GM12878 (cell line): ENCODE results near the gene MIR17HG. TPM values are rescaled to one million over a fixed set of nuclear protein-coding genes. Genes with fewer than 3 reads are reported as not detected.

Experiments used
- ATAC-seq: fragments of 200-7000 bp; cut with Tn5 transposase; 3 replicates; pipeline ENCODE4 v1.9.1; 2020; ENCODE audit warnings: mild to moderate bottlenecking, moderate library complexity
- BruUV-seq: library from RNA; stranded (reverse); fragments of 400-500 nt; replicated peaks from 2 replicates; lab custom pipeline; 2021; lab: Mats Ljungman, UMichigan
- CTCF ChIA-PET: fragments of 300-600 bp; sonication (Branson Sonifier 250); formaldehyde crosslinking; extraction: SDS; loops from one replicate; lab custom pipeline; 2021; ENCODE audit warnings: inconsistent platforms; lab: Yijun Ruan, JAX
- POLR2A ChIA-PET: fragments of 350-600 bp; formaldehyde crosslinking; extraction: SDS; loops from one replicate; lab custom pipeline; 2021; ENCODE audit warnings: inconsistent platforms; lab: Charles Lee
- RAD21 ChIA-PET: fragments of 300-600 bp; sonication (Branson Sonifier 250); formaldehyde crosslinking; loops from one replicate; lab custom pipeline; 2023; ENCODE audit warnings: antibody characterized with exemption; ENCODE audit not compliant: unreplicated experiment; lab: Charles Lee
- SMC1A ChIA-PET: fragments of 300-600 bp; sonication (Branson Sonifier 250); formaldehyde crosslinking; loops from one replicate; lab custom pipeline; 2023; ENCODE audit not compliant: unreplicated experiment, uncharacterized antibody; lab: Charles Lee
- DNase-seq: peaks from one replicate; pipeline ENCODE4 v3.0.0-alpha.2; 2011; ENCODE audit warnings: low read depth, low spot score
- FAIRE-seq: peaks from 3 replicates; lab custom pipeline; 2011; peaks lifted over from hg19 to GRCh38; lab: Jason Lieb, UNC
- H2AFZ ChIP-seq: 2 replicates; pipeline ENCODE4 v1.6.0; 2011; ENCODE audit warnings: low read depth, low read length, control low read depth; ENCODE audit not compliant: control insufficient read depth
- H3K27ac ChIP-seq: 2 replicates; pipeline ENCODE4 v1.5.1; 2011; ENCODE audit warnings: control low read depth; ENCODE audit not compliant: control insufficient read depth, insufficient read depth
- H3K27me3 ChIP-seq, 2 experiments: replicated peaks in 1 of 2; 2 replicates each; pipeline versions ENCODE4 v1.6.0 to v1.6.1; 2011; ENCODE audit warnings: low read length in 1 of 2; ENCODE audit not compliant: control insufficient read depth in 2 of 2, insufficient read depth in 2 of 2
- H3K36me3 ChIP-seq, 2 experiments: 2 replicates each; pipeline ENCODE4 v1.5.1; 2011; ENCODE audit warnings: low read length in 1 of 2; ENCODE audit not compliant: control insufficient read depth in 2 of 2, insufficient read depth in 2 of 2
- H3K4me1 ChIP-seq: 2 replicates; pipeline ENCODE4 v1.6.1; 2011; ENCODE audit warnings: mild to moderate bottlenecking, low read length, moderate library complexity, mixed read lengths; ENCODE audit not compliant: control insufficient read depth, insufficient read depth
- H3K4me2 ChIP-seq: 2 replicates; pipeline ENCODE4 v1.6.0; 2011; ENCODE audit warnings: control low read depth; ENCODE audit not compliant: control insufficient read depth, insufficient read depth
- H3K4me3 ChIP-seq: fragments of 200-600 bp; sonication (generic); 2 replicates; pipeline ENCODE4 v1.5.1; 2016
- H3K79me2 ChIP-seq: 2 replicates; pipeline ENCODE4 v1.6.0; 2011; ENCODE audit warnings: low read length; ENCODE audit not compliant: control insufficient read depth, insufficient read depth
- H3K9ac ChIP-seq: 2 replicates; pipeline ENCODE4 v1.8.0; 2011; ENCODE audit warnings: low read length, control low read depth, mixed read lengths; ENCODE audit not compliant: control insufficient read depth, insufficient read depth
- H3K9me3 ChIP-seq: replicated peaks from 3 replicates; pipeline ENCODE4 v1.5.1; 2011; ENCODE audit warnings: mild to moderate bottlenecking, low read length; ENCODE audit not compliant: control insufficient read depth, insufficient read depth
- H4K20me1 ChIP-seq: 2 replicates; pipeline ENCODE4 v1.6.0; 2011; ENCODE audit not compliant: control insufficient read depth, insufficient read depth
- CHD1 ChIP-seq: IDR thresholded peaks from 2 replicates; pipeline ENCODE4 v1.6.1; 2012; ENCODE audit warnings: low read depth, low read length, improper control_type of control experiment
- CREB1 ChIP-seq: IDR thresholded peaks from 2 replicates; pipeline ENCODE4 v1.6.1; 2012; ENCODE audit warnings: low read depth, mild to moderate bottlenecking, inconsistent platforms
- EGR1 ChIP-seq, 2 experiments: IDR thresholded peaks; 1 replicate in 1 of 2; 2 replicates in 1 of 2; pipeline ENCODE4 v1.6.1; 2011 to 2012; ENCODE audit warnings: low read depth in 2 of 2, low read length in 2 of 2, borderline replicate concordance in 1 of 2, mild to moderate bottlenecking in 1 of 2, moderate library complexity in 1 of 2
- MTA3 ChIP-seq: IDR thresholded peaks from 2 replicates; pipeline ENCODE4 v1.6.1; 2012; ENCODE audit warnings: low read length, inconsistent platforms, borderline replicate concordance
- PAX8 ChIP-seq: fragments of 450-650 bp; IDR thresholded peaks from 2 replicates; pipeline ENCODE4 v1.6.1; 2017; ENCODE audit warnings: mild to moderate bottlenecking, moderate library complexity
- RAD21 ChIP-seq: IDR thresholded peaks from 2 replicates; pipeline ENCODE4 v1.6.1; 2011; ENCODE audit warnings: mild to moderate bottlenecking, low read depth, low read length, moderate library complexity; ENCODE audit not compliant: insufficient read depth
- RUNX3 ChIP-seq: IDR thresholded peaks from 2 replicates; pipeline ENCODE4 v1.6.1; 2012; ENCODE audit warnings: low read length, inconsistent platforms
- SMAD5 ChIP-seq: IDR thresholded peaks from 2 replicates; pipeline ENCODE4 v1.6.1; 2016; ENCODE audit warnings: antibody characterized with exemption, low read depth
- STAT3 ChIP-seq: IDR thresholded peaks from 2 replicates; pipeline ENCODE4 v1.6.1; 2011; ENCODE audit warnings: low read depth, low read length, improper control_type of control experiment
- TCF7 ChIP-seq: IDR thresholded peaks from 2 replicates; pipeline ENCODE4 v1.6.1; 2014; ENCODE audit warnings: antibody characterized with exemption, borderline replicate concordance
- YY1 ChIP-seq: IDR thresholded peaks from 2 replicates; pipeline ENCODE4 v1.6.1; 2011; ENCODE audit warnings: low read depth, mild to moderate bottlenecking, low read length
- WGBS: methylation state at CpG from one replicate; pipeline ENCODE4 v1.1.6; 2016; ENCODE audit warnings: low lambda C conversion rate; ENCODE audit not compliant: insufficient replicate concordance, insufficient coverage; ENCODE audit errors: missing lambda C conversion rate; 5-methylcytosine and 5-hydroxymethylcytosine counted together
- in situ Hi-C: fragments of 300-500 bp; cut with MboI; formaldehyde crosslinking; loops from 9 replicates; pipeline ENCODE4 v1.14.3; 2018; ENCODE audit warnings: mixed read lengths
- intact Hi-C: fragments of 100-400 bp; cut with micrococcal nuclease; formaldehyde crosslinking; loops from one replicate; pipeline ENCODE4 v1.14.2; 2022; ENCODE audit not compliant: unreplicated experiment
- polyA plus RNA-seq, 11 experiments: library from polyadenylated mRNA; depleted of rRNA in 4 of 11; unstranded in 6 of 11; stranded (reverse) in 5 of 11; fragments of >200 nt; fragmentation: Nextera tagmentation in 4 of 11; fragmentation: Illumina TruSeq in 1 of 11; extraction: Ambion mirVana in 4 of 11; extraction: Trizol in 1 of 11; gene quantifications; 1 replicate in 1 of 11; 2 replicates in 10 of 11; pipeline versions ENCODE4 v1.2.1 to v1.2.3, GENCODE V29; 2011 to 2016; ENCODE audit warnings: inconsistent platforms in 2 of 11, missing spikeins in 2 of 11, low read depth in 1 of 11
- total RNA-seq, 4 experiments: library from RNA; depleted of rRNA in 3 of 4; stranded (reverse); fragments of >200 nt in 3 of 4; fragmentation: Illumina TruSeq in 1 of 4; extraction: Trizol in 1 of 4; gene quantifications; 2 replicates each; pipeline versions ENCODE4 v1.2.1 to v1.2.3, GENCODE V29; 2013 to 2021
- TF ChIP-seq, protein P1 (sequence below): IDR thresholded peaks from 2 replicates; pipeline ENCODE4 v1.6.1; 2011; ENCODE audit warnings: low read depth, mild to moderate bottlenecking, low read length, moderate library complexity, borderline replicate concordance; ENCODE audit errors: extremely low read depth

The MIR17HG gene
- total and polyA plus RNA-seq, 10 of the 15 experiments (the other 5 are each of a cell fraction or from before 2014, with no cell fraction given), result 4.4 to 37.7 (median 15.1) TPM

DNA sequence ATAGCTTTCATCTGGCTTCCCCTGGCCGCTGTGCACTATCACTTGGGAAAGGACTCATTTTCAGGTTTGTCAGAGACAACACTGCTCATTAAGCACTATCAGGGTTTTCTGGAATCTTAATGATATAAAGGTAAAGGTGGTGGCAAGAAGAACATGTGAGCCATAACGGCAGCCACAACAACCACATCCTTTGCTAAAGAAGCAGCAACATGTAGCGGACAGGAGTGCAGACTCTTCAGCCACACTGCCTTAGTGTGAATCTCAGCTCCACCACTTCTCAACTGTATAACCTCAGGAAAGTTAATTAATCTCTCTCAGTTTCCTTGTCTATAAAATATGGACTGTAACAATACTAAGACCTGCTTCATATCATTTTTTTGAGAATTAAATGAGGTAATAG, 24.1 kb upstream of the MIR17HG start:
- H3K79me2 ChIP-seq, result no peaks in the 10 kb centered on the region
- H4K20me1 ChIP-seq, result no peaks in the 10 kb centered on the region
- FAIRE-seq, result no peak
- no peak for DNase-seq
- H3K27ac ChIP-seq, result no peak overlapping the region
- H3K4me3 ChIP-seq, result no peak overlapping the region
- RAD21 ChIA-PET, result interaction anchor here (1.6 kb wide), 1 partner anchor 23 kb away, joined by 3 read pairs; no protein-coding TSS in a partner anchor
- no peaks in the 10 kb centered on the region for H3K4me1 ChIP-seq
- WGBS, result 43% methylated on average over 3 of the region's 3 CpGs
- TF ChIP-seq RAD21 (no peak), RUNX3 (peak; percentile 32; the same call in 1 of the 2 replicates), STAT3 (no peak)
- SMC1A ChIA-PET, result interaction anchor here (4.4 kb wide), 1 partner anchor 10 kb away, joined by 34 read pairs; no protein-coding TSS in a partner anchor
- BruUV-seq, result no TSS peak
- POLR2A ChIA-PET, result interaction anchor here (0.6 to 1.1 kb wide), 2 partner anchors 21 to 366 kb away, joined by 3 read pairs; no protein-coding TSS in a partner anchor
- no peaks in the 10 kb centered on the region for H3K36me3 ChIP-seq
- no peaks in the 10 kb centered on the region for H3K9me3 ChIP-seq
- ATAC-seq, result peak; percentile 62
- CTCF ChIA-PET, result interaction anchor here (1.1 to 9.3 kb wide), 3 partner anchors 10 to 26 kb away, joined by 3 to 102 read pairs (median 8); no protein-coding TSS in a partner anchor
- no peak overlapping the region for H2AFZ ChIP-seq
- H3K27me3 ChIP-seq, result no peaks in the 10 kb centered on the region
- H3K4me2 ChIP-seq, result no peak overlapping the region
- in situ Hi-C loops (no loop called here), intact Hi-C loops (no loop called here)
- H3K9ac ChIP-seq, result no peak overlapping the region

DNA sequence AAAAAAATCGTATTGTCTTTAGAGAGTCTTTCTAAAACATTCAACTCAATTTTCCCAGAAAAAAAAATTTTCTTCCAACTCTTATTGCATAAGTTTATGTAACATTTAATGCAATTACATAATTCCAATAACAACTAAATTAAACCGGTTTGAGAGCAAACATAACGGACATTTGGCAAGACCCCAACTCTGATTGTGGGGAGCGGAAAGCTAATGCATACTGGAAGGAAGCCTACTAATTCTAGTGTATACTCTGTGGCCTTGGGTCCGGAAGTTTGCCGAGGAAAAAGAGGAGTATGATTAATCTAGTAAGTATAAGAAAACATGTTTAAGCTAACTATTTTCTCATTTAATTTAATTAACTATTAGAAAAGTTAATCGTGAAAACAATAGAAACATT, 21.3 kb upstream of the MIR17HG start:
- H2AFZ ChIP-seq, result no peak overlapping the region
- TF ChIP-seq PAX8, result no peak
- no peak for TF ChIP-seq MTA3
- no peak for TF ChIP-seq CREB1
- no peak for TF ChIP-seq SMAD5
- TF ChIP-seq TCF7, result no peak
- no peak for TF ChIP-seq CHD1
- TF ChIP-seq, protein P1, sequence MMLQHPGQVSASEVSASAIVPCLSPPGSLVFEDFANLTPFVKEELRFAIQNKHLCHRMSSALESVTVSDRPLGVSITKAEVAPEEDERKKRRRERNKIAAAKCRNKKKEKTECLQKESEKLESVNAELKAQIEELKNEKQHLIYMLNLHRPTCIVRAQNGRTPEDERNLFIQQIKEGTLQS, result no peak
- no peak for TF ChIP-seq EGR1 (IDR thresholded peaks at IDR 0.05; ENCODE audit: borderline replicate concordance in 1 of 2, low read depth in 2 of 2, low read length in 2 of 2)
- TF ChIP-seq YY1, result no peak
- ChIA-PET CTCF (interaction anchor here (1.4 to 9.3 kb wide), 3 partner anchors 13 to 20 kb away, joined by 4 to 102 read pairs (median 11); partner anchors contain the start of gene MIR17HG), POLR2A (interaction anchor here (1.2 kb wide), 1 partner anchor 12 kb away, joined by 3 read pairs; no protein-coding TSS in a partner anchor), SMC1A (interaction anchor here (1.0 to 4.4 kb wide), 6 partner anchors 12 to 62 kb away, joined by 3 to 34 read pairs (median 3); no protein-coding TSS in a partner anchor), RAD21 (interaction anchor here (8.6 kb wide), 1 partner anchor 13 kb away, joined by 72 read pairs; no protein-coding TSS in a partner anchor)
- ATAC-seq, result no peak
- in situ Hi-C loops (no loop called here), intact Hi-C loops (no loop called here)
- no TSS peak for BruUV-seq
- DNase-seq, result no peak
- no peaks in the 10 kb centered on the region for H3K9me3 ChIP-seq
- H3K4me1 ChIP-seq, result peaks cover 8% of the 10 kb centered on the region; the same call in 1 of the 2 replicates
- no peak overlapping the region for H3K4me2 ChIP-seq
- H3K79me2 ChIP-seq, result no peaks in the 10 kb centered on the region
- no peaks in the 10 kb centered on the region for H3K36me3 ChIP-seq
- H3K4me3 ChIP-seq, result no peak overlapping the region
- 94% methylated on average over 7 of the region's 7 CpGs for WGBS
- H3K27me3 ChIP-seq, result no peaks in the 10 kb centered on the region
- H3K9ac ChIP-seq, result no peak overlapping the region
- H4K20me1 ChIP-seq, result no peaks in the 10 kb centered on the region
- H3K27ac ChIP-seq, result no peak overlapping the region
- no peak for FAIRE-seq
